ENCODE measurements around the gene NDUFA3. TPM values are rescaled to one million over a fixed set of nuclear protein-coding genes. Genes with fewer than 3 reads are reported as not detected.

Gene NDUFA3
- total RNA-seq, 1 experiment from 2014 or later: 128 TPM

- H3K4me1 Mint-ChIP-seq (ENCODE audit: insufficient read depth, unreplicated experiment): no peaks in the 10 kb centered on the region
- no peaks in the 10 kb centered on the region for H3K27me3 Mint-ChIP-seq (ENCODE audit: insufficient read depth, unreplicated experiment)
- H3K36me3 Mint-ChIP-seq (ENCODE audit: insufficient read depth, unreplicated experiment): no peaks in the 10 kb centered on the region
- H3K4me3 Mint-ChIP-seq (ENCODE audit: unreplicated experiment): no peak overlapping the region
- no TSS peak for BruUV-seq (replicated peaks)
- ChIA-PET CTCF (no interaction called here), POLR2A (no interaction called here)
- peaks cover 8% of the 10 kb centered on the region for H3K9me3 Mint-ChIP-seq (ENCODE audit: unreplicated experiment)
- no peak overlapping the region for H3K27ac Mint-ChIP-seq (ENCODE audit: low read depth, unreplicated experiment)
- intact Hi-C loops (cut with micrococcal nuclease): no loop called here
- no peak for DNase-seq (ENCODE audit: unreplicated experiment)
- TF ChIP-seq, protein P1, sequence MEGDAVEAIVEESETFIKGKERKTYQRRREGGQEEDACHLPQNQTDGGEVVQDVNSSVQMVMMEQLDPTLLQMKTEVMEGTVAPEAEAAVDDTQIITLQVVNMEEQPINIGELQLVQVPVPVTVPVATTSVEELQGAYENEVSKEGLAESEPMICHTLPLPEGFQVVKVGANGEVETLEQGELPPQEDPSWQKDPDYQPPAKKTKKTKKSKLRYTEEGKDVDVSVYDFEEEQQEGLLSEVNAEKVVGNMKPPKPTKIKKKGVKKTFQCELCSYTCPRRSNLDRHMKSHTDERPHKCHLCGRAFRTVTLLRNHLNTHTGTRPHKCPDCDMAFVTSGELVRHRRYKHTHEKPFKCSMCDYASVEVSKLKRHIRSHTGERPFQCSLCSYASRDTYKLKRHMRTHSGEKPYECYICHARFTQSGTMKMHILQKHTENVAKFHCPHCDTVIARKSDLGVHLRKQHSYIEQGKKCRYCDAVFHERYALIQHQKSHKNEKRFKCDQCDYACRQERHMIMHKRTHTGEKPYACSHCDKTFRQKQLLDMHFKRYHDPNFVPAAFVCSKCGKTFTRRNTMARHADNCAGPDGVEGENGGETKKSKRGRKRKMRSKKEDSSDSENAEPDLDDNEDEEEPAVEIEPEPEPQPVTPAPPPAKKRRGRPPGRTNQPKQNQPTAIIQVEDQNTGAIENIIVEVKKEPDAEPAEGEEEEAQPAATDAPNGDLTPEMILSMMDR (IDR thresholded peaks at IDR 0.05; ENCODE audit: unreplicated experiment): no peak
Measured at GRCh38 chr19:54073829-54074228, 28.8 kb upstream of the NDUFA3 start.

DNA sequence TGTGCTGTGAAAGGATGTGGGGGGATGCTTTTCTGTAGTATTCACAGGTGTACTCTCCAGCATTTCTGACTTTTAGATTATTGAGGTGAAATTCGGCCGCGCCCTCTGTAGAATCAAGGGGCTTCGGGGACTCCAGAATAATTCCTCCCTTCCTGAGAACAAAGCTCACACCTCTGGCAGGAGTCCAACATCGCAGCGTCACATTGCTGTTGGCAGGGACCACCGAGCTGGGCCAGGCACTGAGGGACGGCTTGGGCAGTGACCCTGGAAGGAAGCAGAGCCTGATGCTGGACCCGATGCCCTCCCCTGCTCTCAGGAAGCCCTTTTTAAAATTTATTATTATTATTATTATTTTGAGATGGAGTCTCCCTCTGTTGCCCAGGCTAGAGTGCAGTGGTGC lies 27.8 kb upstream of the NDUFA3 start:
- H3K36me3 Mint-ChIP-seq (ENCODE audit: insufficient read depth, unreplicated experiment): no peaks in the 10 kb centered on the region
- no peak for DNase-seq (ENCODE audit: unreplicated experiment)
- H3K9me3 Mint-ChIP-seq (ENCODE audit: unreplicated experiment): peaks cover 12% of the 10 kb centered on the region
- H3K27ac Mint-ChIP-seq (ENCODE audit: low read depth, unreplicated experiment): no peak overlapping the region
- TF ChIP-seq, protein P1 (IDR thresholded peaks at IDR 0.05; ENCODE audit: unreplicated experiment): no peak
- no TSS peak for BruUV-seq (replicated peaks)
- H3K4me1 Mint-ChIP-seq (ENCODE audit: insufficient read depth, unreplicated experiment): no peaks in the 10 kb centered on the region
- H3K4me3 Mint-ChIP-seq (ENCODE audit: unreplicated experiment): no peak overlapping the region
- POLR2A ChIA-PET: no interaction called here
- CTCF ChIA-PET: interaction anchor here (0.7 kb wide), 1 partner anchor 251 kb away, joined by 3 read pairs; no protein-coding TSS in a partner anchor
- intact Hi-C loops (cut with micrococcal nuclease): no loop called here
- H3K27me3 Mint-ChIP-seq (ENCODE audit: insufficient read depth, unreplicated experiment): no peaks in the 10 kb centered on the region

- H3K27ac Mint-ChIP-seq (ENCODE audit: low read depth, unreplicated experiment): no peak overlapping the region
- no peak overlapping the region for H3K4me3 Mint-ChIP-seq (ENCODE audit: unreplicated experiment)
- BruUV-seq (replicated peaks): no TSS peak
- no peak for DNase-seq (ENCODE audit: unreplicated experiment)
- ChIA-PET CTCF (no interaction called here), POLR2A (no interaction called here)
- H3K4me1 Mint-ChIP-seq (ENCODE audit: insufficient read depth, unreplicated experiment): no peaks in the 10 kb centered on the region
- intact Hi-C loops (cut with micrococcal nuclease): no loop called here
- peaks cover 20% of the 10 kb centered on the region for H3K9me3 Mint-ChIP-seq (ENCODE audit: unreplicated experiment)
- H3K36me3 Mint-ChIP-seq (ENCODE audit: insufficient read depth, unreplicated experiment): no peaks in the 10 kb centered on the region
- TF ChIP-seq, protein P1 (IDR thresholded peaks at IDR 0.05; ENCODE audit: unreplicated experiment): no peak
- no peaks in the 10 kb centered on the region for H3K27me3 Mint-ChIP-seq (ENCODE audit: insufficient read depth, unreplicated experiment)
Measured at GRCh38 chr19:54077334-54077733, 25.3 kb upstream of the NDUFA3 start.

- Mint-ChIP-seq H3K4me1 (ENCODE audit: insufficient read depth, unreplicated experiment) (no peaks in the 10 kb centered on the region), H3K27me3 (ENCODE audit: insufficient read depth, unreplicated experiment) (no peaks in the 10 kb centered on the region), H3K27ac (ENCODE audit: low read depth, unreplicated experiment) (no peak within 1 kb of the TSS), H3K9me3 (ENCODE audit: unreplicated experiment) (peaks cover 17% of the 10 kb centered on the region), H3K36me3 (ENCODE audit: insufficient read depth, unreplicated experiment) (no peaks in the 10 kb centered on the region), H3K4me3 (ENCODE audit: unreplicated experiment) (no peak within 1 kb of the TSS)
- no peak for DNase-seq (ENCODE audit: unreplicated experiment)
- no TSS peak for BruUV-seq (replicated peaks)
- POLR2A ChIA-PET: no interaction called here
- TF ChIP-seq, protein P1 (IDR thresholded peaks at IDR 0.05; ENCODE audit: unreplicated experiment): no peak
- intact Hi-C loops (cut with micrococcal nuclease): no loop called here
- CTCF ChIA-PET: interaction anchor here (0.7 kb wide), 1 partner anchor 239 kb away, joined by 3 read pairs; no protein-coding TSS in a partner anchor
Measured at GRCh38 chr19:54081032-54081431, 21.6 kb upstream of the NDUFA3 start, which contains the start of gene TARM1. Gene TARM1, minus strand, starts transcription at chr19:54081365. Its CDS starts 25 bp downstream, at chr19:54081340.
